Transverse colon (tissue), 4 donors: ENCODE data around the gene DIS3L2. TPM values are rescaled to one million over a fixed set of nuclear protein-coding genes. Genes with fewer than 3 reads are reported as not detected.
"Not testable (repeated sequence)": the region's sequence is repeated elsewhere in the genome, so short reads cannot be mapped to it uniquely, and the experiment has no call there.

Experiments
- DNase-seq: peaks from one replicate; pipeline ENCODE4 v3.0.0-alpha.2; 2019
- H3K27ac ChIP-seq, 4 donors: fragments of 200-600 bp; sonication (generic); 2 replicates each; pipeline ENCODE4 v1.5.1; 2016 to 2018; ENCODE audit warnings: inconsistent platforms in 4 of 4
- H3K27me3 ChIP-seq: fragments of 200-600 bp; sonication (generic); 2 replicates; pipeline ENCODE4 v1.5.1; 2017; ENCODE audit warnings: inconsistent platforms
- H3K36me3 ChIP-seq, 4 donors: fragments of 200-600 bp; sonication (generic); 2 replicates each; pipeline ENCODE4 v1.5.1; 2017 to 2019; ENCODE audit warnings: inconsistent platforms in 4 of 4
- H3K4me1 ChIP-seq, 4 donors: fragments of 200-600 bp; sonication (generic); 2 replicates each; pipeline ENCODE4 v1.5.1; 2017 to 2020; ENCODE audit warnings: inconsistent platforms in 4 of 4
- H3K4me3 ChIP-seq, 4 donors: fragments of 200-600 bp; sonication (generic); 1 replicate in 1 of 4; 2 replicates in 3 of 4; pipeline versions ENCODE4 v1.5.1 to v1.6.1; 2017 to 2019; ENCODE audit warnings: inconsistent platforms in 4 of 4
- H3K9me3 ChIP-seq, 2 donors: fragments of 200-600 bp; sonication (generic); 2 replicates each; pipeline ENCODE4 v1.5.1; 2017 to 2019; ENCODE audit warnings: inconsistent platforms in 2 of 2
- CTCF ChIP-seq, 5 experiments: fragments of 200-600 bp in 3 of 5; fragments of 450-650 bp in 2 of 5; sonication (generic) in 3 of 5; IDR thresholded peaks; 1 replicate in 2 of 5; 2 replicates in 3 of 5; pipeline ENCODE4 v1.5.1; 2016 to 2017; ENCODE audit warnings: antibody characterized with exemption in 5 of 5, inconsistent platforms in 3 of 5, mild to moderate bottlenecking in 2 of 5, moderate library complexity in 1 of 5
- EP300 ChIP-seq: sonication (generic); formaldehyde crosslinking; IDR thresholded peaks from one replicate; pipeline ENCODE4 v1.6.1; 2017; ENCODE audit warnings: antibody characterized with exemption, low read depth
- POLR2A ChIP-seq: fragments of 450-650 bp; IDR thresholded peaks from one replicate; pipeline ENCODE4 v1.6.1; 2016; ENCODE audit warnings: antibody characterized with exemption, mild to moderate bottlenecking, moderate library complexity
- POLR2AphosphoS5 ChIP-seq, 3 donors: sonication (generic); formaldehyde crosslinking; IDR thresholded peaks; one replicate each; pipeline ENCODE4 v1.6.1; 2016; ENCODE audit warnings: antibody characterized with exemption in 3 of 3
- WGBS, 2 donors: methylation state at CpG; one replicate each; pipeline ENCODE4 v1.1.5; 2018; ENCODE audit warnings: low coverage in 1 of 2; 5-methylcytosine and 5-hydroxymethylcytosine counted together
- in situ Hi-C, 4 donors: fragments of 200-750 bp; cut with MboI; loops; one replicate each; pipeline versions ENCODE4 v1.15.0 to v1.15.1; 2017; ENCODE audit warnings: low sequenced_read_pairs in 3 of 4, low pct_ligation_motif_present in 1 of 4, low pct_unique_long_range_greater_than_20kb in 1 of 4
- intact Hi-C: fragments of 100-400 bp; cut with DNase I; formaldehyde crosslinking; loops from one replicate; pipeline ENCODE4 v1.15.1; 2023; ENCODE audit warnings: low total_unique reads
- total RNA-seq, 4 donors: library from RNA; depleted of rRNA; stranded (reverse); fragments of >200 nt; gene quantifications; one replicate each; pipeline ENCODE4 v1.1.0, GENCODE V29; 2016

The DIS3L2 gene
- total RNA-seq, 4 donors from 2014 or later = 24.7 to 99.9 (median 51.2) TPM

GRCh38 chr2:232332940-232333259, 371.4 kb downstream of the DIS3L2 start:
- 87 to 89% methylated on average over 5 to 7 of the region's 10 CpGs for WGBS, 2 donors
- Histone ChIP-seq H3K9me3 (no peaks in the 10 kb centered on the region), H3K27me3 (no peaks in the 10 kb centered on the region), H3K36me3 (no peaks in the 10 kb centered on the region), H3K4me1 (no peaks in the 10 kb centered on the region), H3K4me3 (no peak overlapping the region), H3K27ac (no peak overlapping the region)
- in situ Hi-C loops = no loop called here
- intact Hi-C loops = no loop called here
- no peak for DNase-seq
- TF ChIP-seq POLR2A (no peak), POLR2AphosphoS5 (IDR thresholded peaks at IDR 0.05) (no peak), EP300 (no peak), CTCF (IDR thresholded peaks at IDR 0.05) (no peak)

- Histone ChIP-seq H3K4me1 (no peaks in the 10 kb centered on the region), H3K27ac (no peak overlapping the region), H3K4me3 (no peak overlapping the region), H3K9me3 (no peaks in the 10 kb centered on the region), H3K36me3 (no peaks in the 10 kb centered on the region), H3K27me3 (no peaks in the 10 kb centered on the region)
- TF ChIP-seq EP300 (no peak), CTCF (IDR thresholded peaks at IDR 0.05) (peak in 1 of 5 experiments; percentile 11)
- intact Hi-C loops (no loop called here), in situ Hi-C loops (no loop called here)
- DNase-seq = peak; percentile 5
- 80 to 100% methylated on average over 1 to 7 of the region's 28 CpGs for WGBS, 2 donors
Measured at GRCh38 chr2:232333361-232334135, 372.0 kb downstream of the DIS3L2 start.

GRCh38 chr2:232334136-232334884, 372.8 kb downstream of the DIS3L2 start:
- in situ Hi-C loops, H3K4me3 ChIP-seq, H3K36me3 ChIP-seq, DNase-seq, H3K27ac ChIP-seq, H3K9me3 ChIP-seq, H3K4me1 ChIP-seq, H3K27me3 ChIP-seq, intact Hi-C loops: not testable (repeated sequence)
- WGBS, 2 donors = 97% methylated on average over 19 of the region's 33 CpGs; no CpG with 5 or more reads in 1 of the 2 donors

GRCh38 chr2:232334885-232335205, 373.3 kb downstream of the DIS3L2 start:
- H3K9me3 ChIP-seq, in situ Hi-C loops, DNase-seq, intact Hi-C loops, H3K4me3 ChIP-seq, H3K27ac ChIP-seq, H3K36me3 ChIP-seq, H3K4me1 ChIP-seq, H3K27me3 ChIP-seq: not testable (repeated sequence)
- WGBS, 2 donors = no CpG with 5 or more reads among the region's 6 CpGs

- H3K27ac ChIP-seq, H3K4me1 ChIP-seq, in situ Hi-C loops, intact Hi-C loops, H3K27me3 ChIP-seq, H3K36me3 ChIP-seq, H3K4me3 ChIP-seq, DNase-seq, H3K9me3 ChIP-seq: not testable (repeated sequence)
- 67% methylated on average over 8 of the region's 15 CpGs; no CpG with 5 or more reads in 1 of the 2 donors for WGBS, 2 donors
- TF ChIP-seq CTCF (IDR thresholded peaks at IDR 0.05) = peak; percentile 42 to 65 (median 59)
Measured at GRCh38 chr2:232335206-232335858, 373.8 kb downstream of the DIS3L2 start.
